HG02885 (cell line): ENCODE measurements around the gene GAB1.

Experiments used
- ATAC-seq: cut with Tn5 transposase; IDR thresholded peaks from one replicate; pipeline ENCODE4 v1.9.1; 2021; ENCODE audit warnings: mild to moderate bottlenecking; ENCODE audit not compliant: unreplicated experiment, poor library complexity

GAB1 gene

GRCh38 chr4:143357161-143357845 is 20.6 kb downstream of the GAB1 start:
- ATAC-seq: no peak

- no peak for ATAC-seq
Measured at GRCh38 chr4:143358419-143358818, 21.7 kb downstream of the GAB1 start.

- peak; percentile 81 for ATAC-seq
Measured at GRCh38 chr4:143358923-143359643, 22.4 kb downstream of the GAB1 start.

- peak; percentile 5 for ATAC-seq
Measured at GRCh38 chr4:143359644-143360193, 23.0 kb downstream of the GAB1 start.

- ATAC-seq: no peak
Measured at GRCh38 chr4:143360838-143361625, 24.4 kb downstream of the GAB1 start.

GRCh38 chr4:143362349-143363046 is 25.8 kb downstream of the GAB1 start:
- no peak for ATAC-seq

- ATAC-seq: no peak
Measured at GRCh38 chr4:143363332-143363731, 26.7 kb downstream of the GAB1 start.

- no peak for ATAC-seq
Measured at GRCh38 chr4:143364063-143364462, 27.4 kb downstream of the GAB1 start.

- ATAC-seq: no peak
Measured at GRCh38 chr4:143367863-143368262, 31.2 kb downstream of the GAB1 start.

- no peak for ATAC-seq
Measured at GRCh38 chr4:143369552-143369951, 32.9 kb downstream of the GAB1 start.

- peak; percentile 80 for ATAC-seq
Measured at GRCh38 chr4:143372093-143372915, 35.6 kb downstream of the GAB1 start.

GRCh38 chr4:143374255-143374654 is 37.6 kb downstream of the GAB1 start:
- ATAC-seq: no peak

- ATAC-seq: no peak
Measured at GRCh38 chr4:143374771-143375170, 38.1 kb downstream of the GAB1 start.

GRCh38 chr4:143375326-143376073 is 38.8 kb downstream of the GAB1 start:
- peak; percentile 37 for ATAC-seq

- ATAC-seq: peak; percentile 56
Measured at GRCh38 chr4:143377611-143378099, 41.0 kb downstream of the GAB1 start.

GRCh38 chr4:143380629-143381028 is 44.0 kb downstream of the GAB1 start:
- ATAC-seq: no peak

- peak; percentile 47 for ATAC-seq
Measured at GRCh38 chr4:143381189-143382118, 44.8 kb downstream of the GAB1 start.
